C4-2B (cell line): Measurements from ENCODE around the gene PSMD9.
"Not testable (repeated sequence)": the region's sequence is repeated elsewhere in the genome, so short reads cannot be mapped to it uniquely, and the experiment has no call there.

Experiments
- H3K27ac ChIP-seq: fragments of 450-650 bp; 2 replicates; pipeline ENCODE4 v1.5.1; 2017
- CTCF ChIP-seq: fragments of 450-650 bp; conservative IDR thresholded peaks from 2 replicates; pipeline ENCODE4 v1.5.1; 2017; ENCODE audit warnings: mild to moderate bottlenecking
- ZFX ChIP-seq: fragments of 450-650 bp; IDR thresholded peaks from 2 replicates; pipeline ENCODE4 v1.6.1; 2017

The PSMD9 gene

DNA sequence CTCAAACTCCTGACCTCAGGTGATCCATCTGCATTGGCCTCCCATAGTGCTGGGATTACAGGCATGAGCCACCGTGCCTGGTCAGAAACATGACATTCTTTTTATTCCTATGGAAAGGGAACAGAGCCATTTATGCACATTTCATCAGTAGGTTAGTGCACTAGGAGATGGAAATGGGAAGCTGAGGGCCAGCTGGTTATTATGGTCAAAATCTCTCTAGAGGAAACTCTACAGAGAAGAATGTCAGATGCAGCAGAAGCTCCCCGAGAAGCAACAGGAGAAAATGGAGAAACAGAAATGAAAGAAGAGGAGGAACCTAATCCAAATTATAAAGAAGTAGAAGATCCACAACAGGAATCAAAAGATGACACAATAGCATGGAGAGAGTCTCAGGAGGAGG is 32.5 kb downstream of the PSMD9 start:
- H3K27ac ChIP-seq: no peak overlapping the region
- TF ChIP-seq CTCF: no peak
- no peak for TF ChIP-seq ZFX

DNA sequence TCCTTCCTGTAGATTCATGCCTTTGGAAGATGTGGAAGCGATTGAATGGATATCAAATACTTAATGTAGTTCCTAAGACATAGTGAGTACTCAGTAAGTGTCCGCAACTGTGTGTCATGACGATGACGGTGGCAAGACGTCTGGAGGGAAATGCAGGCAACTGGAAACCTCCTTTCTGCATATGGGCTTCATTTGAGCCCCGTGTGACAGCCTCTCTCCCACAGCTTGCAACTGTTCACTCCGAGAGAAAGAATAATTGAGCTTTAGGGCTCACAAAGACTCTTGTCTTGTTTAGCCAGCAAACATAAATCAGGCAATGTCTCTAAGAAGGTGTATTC is 36.7 kb downstream of the PSMD9 start:
- TF ChIP-seq CTCF (no peak), ZFX (no peak)
- H3K27ac ChIP-seq: no peak overlapping the region

DNA sequence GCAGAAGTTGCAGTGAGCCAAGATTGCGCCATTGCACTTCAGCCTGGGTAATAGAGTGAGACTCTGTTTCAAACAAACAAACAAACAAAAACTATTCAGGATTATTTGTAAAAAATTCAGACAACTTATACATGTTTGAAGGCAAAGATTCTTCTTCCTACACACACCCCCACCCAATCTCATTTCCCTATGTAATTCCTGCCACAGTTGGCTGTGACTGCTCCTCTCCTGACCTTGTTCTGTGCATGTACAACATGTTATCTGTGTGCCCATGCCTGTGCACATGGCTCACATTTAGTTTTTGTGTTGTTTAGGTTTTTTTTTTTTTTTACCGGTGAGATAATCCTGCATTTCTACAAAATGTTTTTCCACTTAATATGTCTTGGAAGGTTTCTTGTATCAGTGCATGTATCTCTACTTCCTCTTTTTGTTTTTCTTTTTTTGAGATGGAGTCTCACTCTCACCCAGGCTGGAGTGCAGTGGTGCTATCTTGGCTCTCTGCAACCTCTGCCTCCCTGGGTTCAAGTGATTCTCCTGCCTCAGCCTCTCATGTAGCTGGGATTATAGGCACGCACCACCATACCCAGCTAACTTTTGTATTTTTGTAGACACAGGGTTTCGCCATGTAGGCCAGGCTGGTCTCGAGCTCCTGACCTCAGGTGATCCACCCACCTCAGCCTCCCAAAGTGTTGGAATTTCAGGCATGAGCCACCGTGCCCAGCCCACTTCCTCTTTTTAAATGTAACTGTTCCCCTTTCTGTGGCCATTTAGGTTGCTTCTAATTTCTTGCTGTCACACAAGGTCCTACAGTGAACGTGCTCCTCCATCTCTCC is 38.5 kb downstream of the PSMD9 start:
- TF ChIP-seq ZFX: no peak
- TF ChIP-seq CTCF: no peak
- H3K27ac ChIP-seq: no peak overlapping the region

DNA sequence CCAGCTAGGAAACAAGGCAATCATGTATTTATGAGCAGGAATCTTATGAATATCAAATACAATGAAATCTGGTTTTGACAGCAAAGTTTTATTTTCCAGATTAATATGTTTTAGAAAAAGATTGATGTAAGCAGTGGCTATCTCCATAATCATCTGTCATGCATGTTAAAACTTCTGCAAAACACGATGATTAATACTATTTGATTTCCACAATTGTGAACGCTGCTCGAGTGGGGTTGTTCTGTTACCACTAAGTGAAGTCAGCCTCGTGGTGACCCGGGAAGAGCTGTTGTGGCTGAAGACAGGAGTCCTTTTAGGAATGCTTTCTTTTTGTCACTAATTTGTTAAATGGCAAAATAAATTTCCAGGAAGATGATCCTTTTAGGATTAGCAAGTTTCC is 39.2 kb downstream of the PSMD9 start:
- H3K27ac ChIP-seq: no peak overlapping the region
- no peak for TF ChIP-seq ZFX
- TF ChIP-seq CTCF: no peak

GRCh38 chr12:121929545-121929944 is 41.0 kb downstream of the PSMD9 start:
- H3K27ac ChIP-seq: not testable (repeated sequence)

DNA sequence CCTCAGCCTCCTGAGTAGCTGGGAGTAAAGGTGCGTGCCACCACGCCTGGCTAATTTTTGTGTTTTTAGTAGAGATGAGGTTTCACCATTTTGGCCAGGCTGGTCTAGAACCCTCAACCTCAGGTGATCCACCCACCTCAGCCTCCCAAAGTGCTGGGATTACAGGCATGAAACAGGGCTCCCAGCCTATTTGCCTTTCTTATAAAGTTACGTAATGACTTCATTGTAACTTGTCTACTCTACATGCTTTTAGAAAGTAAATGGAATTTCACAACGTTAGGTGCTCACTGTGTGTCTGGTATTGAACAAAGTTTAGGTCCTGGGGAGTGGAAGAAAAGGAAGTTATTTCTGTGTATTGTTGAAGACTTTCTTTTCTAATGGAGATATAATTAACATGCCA is 42.3 kb downstream of the PSMD9 start:
- TF ChIP-seq ZFX: no peak
- TF ChIP-seq CTCF: no peak
- no peak overlapping the region for H3K27ac ChIP-seq

DNA sequence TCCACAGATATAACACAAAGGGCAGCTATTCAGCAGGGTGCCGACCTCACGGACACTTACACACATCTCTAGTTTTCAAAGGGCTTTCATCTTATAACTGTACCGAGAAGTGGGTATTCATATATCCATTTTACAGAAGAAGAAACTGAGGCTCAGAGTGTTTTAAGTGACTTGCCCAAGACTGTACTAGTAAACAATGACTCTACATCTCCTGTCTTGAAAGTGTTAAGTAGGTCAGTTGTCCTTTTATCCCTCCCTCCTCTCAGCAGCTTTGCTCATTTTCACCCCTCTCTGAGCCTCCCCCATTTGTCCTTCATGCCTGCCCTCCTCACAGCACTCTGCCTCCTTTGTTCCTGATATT is 43.6 kb downstream of the PSMD9 start:
- H3K27ac ChIP-seq: no peak overlapping the region
- TF ChIP-seq CTCF: no peak
- TF ChIP-seq ZFX: no peak

DNA sequence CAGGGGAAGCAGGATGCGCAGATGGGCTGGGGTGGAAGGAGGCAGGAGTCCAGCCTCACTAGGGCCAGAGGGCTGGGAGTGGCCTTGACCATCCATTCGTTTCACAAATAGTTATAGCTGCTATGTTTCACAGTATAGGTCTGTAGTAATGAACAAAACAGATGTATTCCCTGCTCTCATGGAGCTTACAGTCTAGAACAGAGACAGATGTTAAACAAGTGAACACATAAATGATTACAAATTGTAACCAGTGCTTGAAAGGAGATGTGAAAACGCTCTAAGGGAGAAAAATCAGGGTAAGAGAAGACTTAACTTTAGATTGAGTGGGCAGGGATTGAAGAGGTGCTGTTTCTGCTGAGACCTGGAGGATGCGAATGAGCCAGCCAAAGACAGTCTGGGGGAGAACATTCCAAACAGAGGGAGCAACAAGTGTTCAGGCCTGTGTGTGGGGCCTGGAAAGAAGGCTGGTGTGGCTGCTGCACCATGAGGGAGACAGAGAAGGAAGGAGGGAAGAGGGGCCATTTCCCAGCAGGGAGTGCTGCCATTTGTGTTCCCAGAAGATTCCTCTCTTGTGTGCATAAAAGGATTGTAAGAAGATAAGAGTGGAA is 44.4 kb downstream of the PSMD9 start:
- no peak overlapping the region for H3K27ac ChIP-seq
- TF ChIP-seq CTCF: no peak
- no peak for TF ChIP-seq ZFX
